Measurements from ENCODE around the gene AHI1.

The AHI1 gene

GRCh38 chr6:135286962-135287538, 210.5 kb downstream of the AHI1 start:
- DNase-seq: no peak

GRCh38 chr6:135285165-135285564, 212.4 kb downstream of the AHI1 start:
- no peak for DNase-seq

GRCh38 chr6:135283926-135284325, 213.6 kb downstream of the AHI1 start:
- DNase-seq: no peak

GRCh38 chr6:135282395-135282794, 215.1 kb downstream of the AHI1 start:
- DNase-seq: no peak

GRCh38 chr6:135281964-135282363, 215.6 kb downstream of the AHI1 start:
- DNase-seq: no peak

- no peak for DNase-seq
These were observed 216.3 kb downstream of the AHI1 start for GRCh38 chr6:135281227-135281626.

GRCh38 chr6:135280375-135281136, 217.0 kb downstream of the AHI1 start:
- DNase-seq: no peak

- no peak for DNase-seq
These were observed 220.1 kb downstream of the AHI1 start for GRCh38 chr6:135277422-135277821.

- no peak for DNase-seq
These were observed 222.8 kb downstream of the AHI1 start for GRCh38 chr6:135274561-135275293.

- no peak for DNase-seq
These were observed 225.9 kb downstream of the AHI1 start for GRCh38 chr6:135271626-135272025.

GRCh38 chr6:135270676-135271536, 226.6 kb downstream of the AHI1 start:
- DNase-seq: no peak

- DNase-seq: no peak
These were observed 228.1 kb downstream of the AHI1 start for GRCh38 chr6:135269481-135269891.

GRCh38 chr6:135268740-135269139, 228.8 kb downstream of the AHI1 start:
- DNase-seq: no peak

- DNase-seq: no peak
These were observed 229.3 kb downstream of the AHI1 start for GRCh38 chr6:135268263-135268662.

GRCh38 chr6:135267085-135267484, 230.5 kb downstream of the AHI1 start:
- no peak for DNase-seq

- no peak for DNase-seq
These were observed 230.9 kb downstream of the AHI1 start for GRCh38 chr6:135266675-135267074.

- DNase-seq: no peak
These were observed 232.3 kb downstream of the AHI1 start for GRCh38 chr6:135265278-135265677.

GRCh38 chr6:135261872-135262725, 235.4 kb downstream of the AHI1 start:
- DNase-seq: no peak

- no peak for DNase-seq
These were observed 236.9 kb downstream of the AHI1 start for GRCh38 chr6:135260612-135261011.

GRCh38 chr6:135258970-135259369, 238.6 kb downstream of the AHI1 start:
- DNase-seq: no peak

- no peak for DNase-seq
These were observed 239.7 kb downstream of the AHI1 start for GRCh38 chr6:135257631-135258405.

Data from T-helper 9 cell (primary cell).